ENCODE results near the gene SLC36A4.

DNA sequence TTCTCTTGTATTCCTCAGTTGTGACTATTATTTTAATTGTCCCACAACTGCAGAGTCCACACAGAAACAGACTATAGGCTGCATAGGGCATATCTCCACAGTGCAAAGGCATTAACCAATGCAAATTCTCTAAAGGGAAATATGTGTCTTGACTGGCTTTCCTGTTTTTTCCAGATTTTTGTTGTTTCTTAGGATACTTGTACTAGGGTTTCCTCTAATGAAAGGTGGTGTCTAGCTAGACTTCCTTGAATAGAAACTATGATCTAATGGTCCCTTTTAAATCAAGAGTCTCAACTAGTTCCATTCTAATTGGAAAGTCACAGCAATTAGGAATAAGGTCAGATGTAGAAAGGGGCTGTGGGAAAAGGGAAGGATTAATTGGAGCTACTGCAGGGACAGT lies 37.6 kb downstream of the SLC36A4 start:
- TF ChIP-seq, protein P1, sequence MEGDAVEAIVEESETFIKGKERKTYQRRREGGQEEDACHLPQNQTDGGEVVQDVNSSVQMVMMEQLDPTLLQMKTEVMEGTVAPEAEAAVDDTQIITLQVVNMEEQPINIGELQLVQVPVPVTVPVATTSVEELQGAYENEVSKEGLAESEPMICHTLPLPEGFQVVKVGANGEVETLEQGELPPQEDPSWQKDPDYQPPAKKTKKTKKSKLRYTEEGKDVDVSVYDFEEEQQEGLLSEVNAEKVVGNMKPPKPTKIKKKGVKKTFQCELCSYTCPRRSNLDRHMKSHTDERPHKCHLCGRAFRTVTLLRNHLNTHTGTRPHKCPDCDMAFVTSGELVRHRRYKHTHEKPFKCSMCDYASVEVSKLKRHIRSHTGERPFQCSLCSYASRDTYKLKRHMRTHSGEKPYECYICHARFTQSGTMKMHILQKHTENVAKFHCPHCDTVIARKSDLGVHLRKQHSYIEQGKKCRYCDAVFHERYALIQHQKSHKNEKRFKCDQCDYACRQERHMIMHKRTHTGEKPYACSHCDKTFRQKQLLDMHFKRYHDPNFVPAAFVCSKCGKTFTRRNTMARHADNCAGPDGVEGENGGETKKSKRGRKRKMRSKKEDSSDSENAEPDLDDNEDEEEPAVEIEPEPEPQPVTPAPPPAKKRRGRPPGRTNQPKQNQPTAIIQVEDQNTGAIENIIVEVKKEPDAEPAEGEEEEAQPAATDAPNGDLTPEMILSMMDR (conservative IDR thresholded peaks at IDR 0.05; ENCODE audit: low read depth, low read length): no peak
- no peak for TF ChIP-seq EZH2 (IDR thresholded peaks at IDR 0.05; ENCODE audit: borderline replicate concordance, low read depth, low read length, poor library complexity, severe bottlenecking)

Measured in A673 (cell line).